COLO668 (cell line): Measurements from ENCODE around the gene PRR5.
A peak's percentile ranks its signal among the peaks of the same experiment; 100 is the strongest.
"Not testable (repeated sequence)": the region's sequence is repeated elsewhere in the genome, so short reads cannot be mapped to it uniquely, and the experiment has no call there.

ENCODE experiments used
- DNase-seq: peaks from one replicate; lab custom pipeline; 2025; ENCODE audit not compliant: unreplicated experiment; lab: John Stamatoyannopoulos, UW

Gene PRR5

DNA sequence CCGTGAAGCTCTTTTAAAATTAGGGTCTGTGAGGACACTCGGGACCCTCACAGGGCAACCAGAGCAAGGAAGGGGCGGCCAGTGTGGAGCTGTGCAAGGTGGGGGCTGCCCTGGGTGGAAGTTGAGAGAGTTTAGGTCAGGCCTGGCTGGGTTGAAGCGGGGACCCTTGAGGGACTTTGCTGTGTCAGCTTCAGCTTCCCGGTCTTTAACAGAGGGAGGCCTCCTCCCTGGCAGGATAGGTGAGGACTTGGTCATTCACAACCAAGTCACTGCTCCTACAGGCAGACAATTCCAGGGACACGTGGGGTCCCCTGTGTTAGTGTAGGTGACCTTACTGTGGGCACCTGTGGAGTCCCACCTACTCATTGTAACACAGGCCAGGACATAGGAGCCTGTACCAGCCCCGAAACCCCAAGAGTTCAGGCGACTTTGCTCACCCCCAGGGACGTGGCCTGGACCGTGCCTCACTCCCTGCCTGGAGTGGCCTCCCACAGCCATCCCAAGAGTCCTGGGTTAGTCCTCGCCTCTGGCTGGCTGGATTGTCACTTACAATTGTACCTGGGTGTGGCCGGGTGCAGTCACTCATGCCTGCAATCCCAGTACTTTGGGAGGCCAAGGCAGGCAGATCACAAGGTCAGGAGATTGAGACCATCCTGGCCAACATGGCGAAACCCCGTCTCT, 31.6 kb downstream of the PRR5 start:
- no peak for DNase-seq

DNA sequence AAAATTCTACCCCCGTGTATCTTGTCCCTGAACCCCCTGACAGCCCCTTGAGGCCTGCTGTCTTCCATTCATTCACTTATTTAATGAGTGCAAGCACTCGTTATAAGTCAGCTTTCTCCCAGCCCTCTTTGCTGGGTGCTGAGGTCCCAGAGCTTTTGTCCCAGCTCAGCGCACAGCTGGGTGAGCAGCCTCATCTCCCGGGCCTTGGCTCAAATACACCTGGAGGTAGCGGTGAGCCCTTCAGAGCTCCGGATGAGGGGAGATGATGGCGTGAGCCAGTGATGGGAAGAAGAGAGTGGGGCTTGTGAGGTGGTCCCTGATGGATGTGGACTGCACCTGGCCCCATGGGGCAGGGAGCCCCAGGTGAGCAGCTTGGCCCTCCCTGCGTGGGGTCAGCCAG, 32.3 kb downstream of the PRR5 start:
- DNase-seq: no peak

DNA sequence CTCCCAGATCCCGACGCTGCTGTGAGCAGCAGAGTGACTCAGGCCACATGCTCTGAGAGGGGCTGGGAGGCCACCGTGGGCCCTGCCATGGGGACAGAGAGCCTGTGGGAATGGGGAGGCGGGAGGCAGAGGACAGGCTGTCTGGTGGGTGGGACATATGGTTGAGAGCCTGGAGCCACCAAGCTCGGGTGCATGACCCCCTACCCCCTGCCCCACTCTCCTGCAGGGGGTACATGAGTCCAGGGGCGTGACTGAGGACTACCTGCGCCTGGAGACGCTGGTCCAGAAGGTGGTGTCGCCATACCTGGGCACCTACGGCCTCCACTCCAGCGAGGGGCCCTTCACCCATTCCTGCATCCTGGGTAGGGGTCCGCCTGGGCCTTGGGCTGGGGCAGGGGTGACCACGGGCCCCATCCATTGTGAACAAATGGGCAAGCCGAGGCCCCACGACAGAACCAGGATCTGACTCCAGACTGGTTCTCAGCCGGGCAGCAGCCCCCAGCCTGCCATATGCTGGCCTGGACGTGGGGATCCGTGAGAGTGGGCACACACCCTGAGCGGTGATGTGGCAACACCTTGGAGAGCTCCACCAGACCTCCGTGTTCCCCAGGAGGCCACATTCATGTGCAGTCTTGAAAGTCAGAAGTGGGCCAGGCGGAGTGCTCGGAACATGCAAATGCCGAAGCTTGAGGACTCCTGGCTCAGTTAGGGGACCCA, 33.0 kb downstream of the PRR5 start:
- no peak for DNase-seq

DNA sequence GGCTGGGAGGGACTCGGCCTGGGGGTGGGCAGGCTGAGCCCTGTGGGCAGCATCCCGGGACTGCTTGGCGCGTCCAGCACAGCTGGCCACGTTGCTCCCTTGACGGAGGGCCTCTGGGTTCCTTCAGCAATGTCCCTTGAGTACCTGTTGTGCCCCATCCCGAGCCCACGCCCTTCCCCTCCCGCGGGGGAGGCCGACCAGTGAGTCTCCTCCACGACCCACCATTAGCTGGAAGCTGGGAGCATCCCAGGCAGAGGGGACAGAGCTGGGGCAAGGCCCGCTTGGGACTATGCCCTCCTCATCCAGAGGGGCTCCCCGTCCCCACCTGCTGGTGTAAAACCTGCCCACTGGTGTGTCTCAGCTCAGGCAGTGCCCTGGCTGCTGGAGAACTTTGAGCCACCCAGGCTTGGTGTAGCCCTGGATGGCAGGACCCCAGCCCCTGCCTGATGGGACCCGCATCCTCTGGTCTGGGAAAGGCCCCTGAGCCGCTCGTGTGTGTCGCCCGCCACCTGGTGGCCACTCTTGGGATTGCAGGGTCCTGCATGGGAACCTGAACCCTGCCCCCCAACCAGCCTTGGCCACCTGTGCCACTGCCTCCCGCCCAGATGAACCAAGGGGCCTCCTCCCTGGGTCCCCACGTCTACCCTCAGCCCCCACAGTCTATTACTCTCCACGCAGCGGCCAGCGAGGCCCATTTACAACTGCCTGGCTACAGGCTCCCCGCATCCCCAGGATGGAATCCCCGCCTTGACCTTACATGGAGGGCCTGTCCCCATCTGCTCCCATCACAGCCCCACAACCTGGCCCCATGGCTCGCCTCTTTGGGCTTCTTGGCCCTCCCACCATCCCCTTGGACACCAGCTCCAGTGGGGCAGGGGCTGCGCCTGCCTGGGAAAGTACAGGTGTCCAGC, 33.8 kb downstream of the PRR5 start:
- peak; percentile 73 for DNase-seq

DNA sequence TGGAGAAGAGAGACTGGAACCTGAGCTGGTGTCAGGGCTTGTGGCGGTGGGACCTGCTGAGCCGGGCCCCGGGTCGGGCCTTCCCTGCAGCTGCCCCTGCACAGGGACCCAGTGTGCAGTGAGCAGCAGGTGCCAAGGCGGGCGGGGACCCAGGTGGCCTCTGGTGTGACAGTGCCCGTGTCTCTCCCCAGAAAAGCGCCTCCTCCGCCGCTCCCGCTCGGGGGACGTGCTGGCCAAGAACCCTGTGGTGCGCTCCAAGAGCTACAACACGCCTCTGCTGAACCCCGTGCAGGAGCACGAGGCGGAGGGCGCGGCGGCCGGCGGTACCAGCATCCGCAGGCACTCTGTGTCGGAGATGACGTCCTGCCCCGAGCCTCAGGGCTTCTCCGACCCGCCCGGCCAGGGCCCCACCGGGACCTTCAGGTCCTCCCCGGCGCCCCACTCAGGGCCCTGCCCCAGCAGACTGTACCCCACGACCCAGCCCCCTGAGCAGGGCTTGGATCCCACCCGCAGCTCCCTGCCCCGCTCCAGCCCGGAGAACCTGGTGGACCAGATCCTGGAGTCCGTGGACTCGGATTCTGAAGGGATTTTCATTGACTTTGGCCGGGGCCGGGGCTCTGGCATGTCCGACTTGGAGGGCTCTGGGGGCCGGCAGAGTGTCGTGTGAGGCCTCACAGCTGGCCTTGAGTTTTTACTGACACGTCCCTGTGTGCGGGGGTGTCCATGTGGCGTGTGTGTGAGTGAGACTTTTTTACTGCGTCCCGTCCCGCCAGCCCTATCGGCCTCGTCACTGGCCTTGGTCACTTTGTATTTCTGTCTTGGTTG, 34.8 kb downstream of the PRR5 start:
- peak; percentile 58 for DNase-seq

DNA sequence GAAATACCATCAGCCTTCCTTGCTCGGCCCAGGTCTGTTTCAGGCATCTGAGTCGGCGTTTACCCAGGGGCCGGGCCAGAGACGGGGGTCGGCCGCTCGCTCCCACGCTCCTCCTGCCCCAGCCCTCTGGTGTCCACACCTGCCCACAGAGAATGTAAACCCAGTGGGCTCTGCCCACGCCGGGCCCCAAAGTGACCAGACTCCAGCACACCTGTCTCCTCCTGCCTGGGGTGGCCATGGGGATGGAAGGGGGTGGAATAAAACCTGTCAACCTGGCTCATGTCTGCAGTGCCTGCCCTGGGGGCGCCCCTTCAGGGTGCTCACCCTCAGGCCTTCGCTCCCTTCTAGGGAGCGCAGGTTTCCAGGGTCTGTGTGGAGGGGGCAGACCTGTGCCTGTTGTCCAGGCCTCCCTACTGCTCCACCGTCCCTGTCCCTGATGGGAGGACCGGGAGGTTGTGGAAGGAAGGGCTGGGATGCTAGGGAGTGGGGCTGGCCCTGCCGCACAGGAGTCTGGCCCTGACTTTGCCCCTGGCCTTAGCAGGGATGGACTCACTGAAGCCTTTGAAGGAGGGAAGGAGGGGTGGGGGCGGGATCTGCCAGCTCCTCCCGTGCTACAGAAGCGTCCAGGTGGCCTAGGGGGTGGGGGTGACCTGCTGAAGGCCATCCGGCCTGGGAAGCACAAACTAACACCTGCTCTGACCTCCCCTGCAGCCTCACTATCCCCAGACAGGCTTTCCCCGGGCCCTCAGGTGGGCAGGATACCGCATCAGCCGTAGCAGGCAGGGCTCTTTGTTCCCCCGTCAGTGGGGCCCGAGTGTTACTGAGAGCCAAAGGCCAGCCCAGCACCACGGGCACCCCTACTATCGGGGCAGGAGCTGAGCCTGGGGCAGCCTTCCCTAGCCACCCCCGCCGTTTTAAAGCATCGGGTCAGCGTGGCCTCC, 35.7 kb downstream of the PRR5 start:
- peak; percentile 42 for DNase-seq

DNA sequence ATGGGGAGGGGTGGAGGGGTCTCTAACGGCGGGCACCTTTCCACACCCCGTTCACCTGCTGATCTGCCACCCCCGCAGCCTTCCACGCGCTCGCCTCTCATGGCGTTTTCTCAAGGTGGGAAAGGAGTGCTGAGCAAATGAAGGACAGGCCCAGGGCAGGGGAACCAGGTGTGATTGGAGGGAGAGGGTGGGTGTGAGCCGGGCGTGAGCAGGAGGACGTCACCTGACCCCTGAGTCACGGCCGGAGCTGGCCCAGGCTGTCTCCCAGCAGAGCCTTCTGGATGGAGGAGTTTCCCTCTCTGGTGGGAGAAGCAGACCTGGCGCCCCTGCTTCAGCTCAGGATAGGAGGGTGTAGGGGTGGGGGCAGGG, 36.3 kb downstream of the PRR5 start:
- DNase-seq: peak; percentile 51

DNA sequence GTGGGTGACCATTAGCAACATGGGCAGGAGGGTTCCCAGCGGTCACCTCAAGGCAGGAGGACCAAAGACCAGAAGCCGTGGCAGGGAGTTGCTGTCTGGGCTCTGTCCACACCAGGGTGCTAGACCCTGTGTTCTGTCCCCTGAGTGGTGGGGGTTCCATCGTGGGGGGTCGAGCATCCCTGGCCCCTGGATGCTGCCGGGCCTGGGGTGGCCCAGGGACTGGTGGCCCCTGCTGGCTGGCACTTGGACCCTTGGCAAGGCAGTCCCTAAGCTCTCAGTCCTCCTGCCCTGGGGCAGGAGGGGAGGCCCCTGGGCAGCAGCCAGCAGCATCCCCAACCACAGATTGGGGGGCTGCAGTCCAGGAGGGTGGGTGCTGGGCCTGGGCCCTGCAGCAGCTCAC, 37.0 kb downstream of the PRR5 start:
- no peak for DNase-seq

DNA sequence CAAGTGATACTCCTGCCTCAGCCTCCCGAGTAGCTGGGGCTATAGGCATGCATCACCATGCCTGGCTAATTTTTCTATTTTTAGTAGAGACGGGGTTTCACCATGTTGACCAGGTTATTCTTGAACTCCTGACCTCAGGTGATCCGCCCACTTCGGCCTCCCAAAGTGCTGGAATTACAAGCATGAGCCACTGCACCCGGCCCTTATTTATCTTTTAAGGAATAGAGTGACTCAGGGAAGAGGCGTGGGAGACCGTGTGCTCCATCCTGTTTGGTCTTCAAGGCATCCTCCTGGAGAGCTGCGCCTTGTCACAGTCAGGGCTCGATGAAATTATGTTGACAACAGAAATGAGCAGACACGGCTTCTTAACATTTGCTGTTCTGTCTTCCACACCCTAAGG, 37.7 kb downstream of the PRR5 start:
- not testable (repeated sequence) for DNase-seq

DNA sequence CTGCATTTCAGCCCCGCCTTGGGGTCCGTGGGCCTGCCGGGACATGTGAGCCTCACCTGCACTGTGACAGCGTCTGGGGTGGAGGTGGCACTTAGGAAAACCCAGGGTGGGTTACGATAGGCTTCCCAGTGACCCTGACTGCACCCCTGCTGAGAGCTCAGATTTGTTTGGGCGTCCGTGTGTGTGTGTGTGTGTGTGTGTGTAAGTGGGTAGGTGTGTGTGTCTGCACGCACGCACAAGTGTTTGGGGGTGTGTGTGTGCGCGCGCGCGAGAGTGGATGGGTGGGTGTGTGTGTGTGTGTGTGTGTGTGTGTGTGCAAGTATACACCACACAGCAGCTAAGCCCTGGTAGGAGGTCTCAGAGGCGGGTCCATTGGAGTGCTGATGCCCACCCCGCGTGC, 38.3 kb downstream of the PRR5 start:
- no peak for DNase-seq

DNA sequence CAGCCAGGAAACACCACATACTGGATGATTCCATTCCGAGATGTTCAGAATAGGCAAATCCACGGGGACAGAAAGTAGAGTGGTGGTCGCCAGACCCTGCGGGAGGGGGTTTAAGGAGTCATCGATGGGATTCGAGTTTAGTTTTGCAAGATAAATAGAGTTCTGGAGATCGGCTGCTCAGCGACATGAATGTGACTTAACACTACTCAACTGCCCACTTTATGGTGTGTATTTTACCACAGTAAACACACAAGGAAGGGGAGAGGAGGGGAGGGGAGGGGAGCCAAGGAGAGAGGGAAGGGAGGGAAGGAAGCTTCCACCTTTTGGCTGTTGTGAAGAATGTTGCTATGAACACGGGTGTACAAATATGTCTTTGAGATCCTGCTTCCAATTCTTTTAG, 39.9 kb downstream of the PRR5 start:
- DNase-seq: no peak

DNA sequence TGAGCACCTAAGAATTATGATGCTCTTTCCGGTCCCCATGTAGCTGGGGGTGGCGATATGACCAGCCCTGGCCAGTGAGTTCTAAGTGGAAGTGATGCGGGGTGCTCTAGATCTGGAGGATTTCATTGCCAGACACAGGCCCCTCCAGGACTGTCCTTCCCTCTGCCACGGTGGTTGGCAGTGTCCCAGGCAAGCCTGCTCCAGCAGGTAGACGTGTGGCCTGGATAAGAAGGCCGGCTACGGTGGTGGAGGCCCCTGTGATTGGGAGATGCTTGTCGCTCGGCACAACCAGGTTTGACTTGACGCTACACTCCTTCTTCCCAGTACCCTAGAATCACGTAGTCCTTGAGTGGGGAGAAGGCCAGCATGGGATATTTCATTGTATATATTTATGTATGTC, 41.2 kb downstream of the PRR5 start:
- no peak for DNase-seq

DNA sequence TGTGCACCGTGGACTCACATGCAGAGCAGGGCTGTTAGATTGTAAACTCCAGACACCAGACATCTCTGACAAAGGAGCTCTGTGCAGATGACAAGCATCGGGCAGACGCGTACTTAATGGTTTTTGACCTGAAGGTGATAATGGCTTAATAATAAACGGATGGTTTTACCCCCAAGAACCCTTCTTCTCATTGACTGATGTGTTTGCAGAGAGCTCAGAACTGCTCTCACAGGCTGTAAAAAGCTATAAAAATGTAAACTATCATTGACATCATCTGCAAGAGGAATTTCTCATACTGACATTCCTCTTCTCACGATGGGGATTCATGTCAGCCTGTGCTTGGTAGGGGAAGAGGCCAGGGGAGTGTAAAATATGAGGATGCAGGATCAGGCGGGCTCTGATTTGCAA, 41.8 kb downstream of the PRR5 start:
- DNase-seq: no peak

DNA sequence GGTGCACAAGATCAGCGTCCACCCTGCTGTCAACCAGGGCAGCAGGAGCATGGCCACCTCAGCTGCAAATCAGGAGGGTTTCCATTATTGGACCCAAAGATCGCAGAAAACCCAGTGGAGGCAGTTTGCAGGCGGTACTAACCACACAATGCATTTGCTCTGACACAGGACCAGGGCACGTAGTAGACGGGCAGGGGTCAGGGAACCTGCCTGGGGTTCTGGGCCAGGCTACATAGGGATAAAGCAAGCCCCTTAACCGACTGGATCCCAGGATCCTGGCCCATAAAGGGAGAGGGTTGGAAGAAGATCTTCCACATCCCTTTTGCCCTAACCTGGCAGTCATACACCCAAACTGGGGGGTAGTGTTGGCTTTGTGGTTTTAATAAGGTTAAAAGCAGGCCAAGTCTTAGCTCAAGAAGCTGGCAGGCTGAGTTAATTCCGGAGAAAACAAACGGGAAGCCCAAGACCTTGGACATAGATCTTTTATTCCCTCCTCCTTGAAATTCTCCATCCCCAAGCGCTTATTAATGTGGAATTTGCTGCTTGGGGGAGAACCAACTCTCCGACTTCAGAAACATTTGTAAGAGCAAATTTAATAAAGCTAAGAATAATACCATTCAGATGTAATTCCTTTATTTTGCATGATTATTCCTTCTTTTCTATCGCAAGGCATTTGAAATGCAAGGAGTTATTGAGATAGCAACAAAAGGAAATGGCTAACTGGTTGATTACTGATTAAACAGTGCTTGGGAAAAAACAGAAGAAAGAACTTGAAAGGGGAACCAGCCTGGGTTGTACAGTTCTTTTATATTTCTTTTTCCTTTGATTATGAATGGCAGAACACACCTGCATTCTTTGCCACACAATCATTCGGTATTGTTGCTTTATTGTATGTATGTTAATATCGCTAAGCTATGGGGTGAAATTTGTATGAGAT, 44.1 kb downstream of the PRR5 start:
- no peak for DNase-seq

DNA sequence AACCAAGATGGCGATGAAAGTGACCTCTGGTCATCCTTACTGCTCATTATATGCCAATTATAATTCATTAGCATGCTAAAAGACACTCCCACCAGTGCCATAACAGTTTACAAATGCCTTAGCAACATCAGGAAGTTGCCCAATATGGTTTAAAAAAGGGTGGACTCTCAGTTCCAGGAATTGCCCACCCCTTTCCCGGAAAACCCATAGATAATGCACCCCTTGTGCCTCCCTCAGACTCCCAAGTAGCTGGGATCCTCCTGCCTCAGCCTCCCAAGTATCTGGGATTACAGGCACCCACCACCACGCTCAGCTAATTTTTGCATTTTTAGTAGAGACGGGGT, 45.8 kb downstream of the PRR5 start:
- DNase-seq: not testable (repeated sequence)

DNA sequence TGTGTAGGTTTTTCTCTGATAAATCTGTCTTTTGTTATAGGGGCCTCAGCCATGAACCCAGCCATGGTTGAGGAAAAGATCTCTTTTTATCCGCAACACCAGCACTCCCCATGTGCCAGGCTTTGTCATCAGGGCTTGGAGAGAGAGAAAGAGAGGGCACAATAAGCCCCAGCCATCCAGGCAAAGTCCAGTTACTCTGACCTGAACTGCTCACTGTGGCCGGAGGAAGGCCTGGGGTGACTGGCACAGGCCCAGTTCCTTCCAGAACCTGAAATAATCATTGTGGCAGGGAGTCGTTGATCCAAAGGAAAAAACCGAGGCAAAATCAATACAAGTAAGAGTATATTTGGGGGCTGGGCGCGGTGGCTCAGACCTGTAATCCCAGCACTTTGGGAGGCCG, 46.5 kb downstream of the PRR5 start:
- no peak for DNase-seq

DNA sequence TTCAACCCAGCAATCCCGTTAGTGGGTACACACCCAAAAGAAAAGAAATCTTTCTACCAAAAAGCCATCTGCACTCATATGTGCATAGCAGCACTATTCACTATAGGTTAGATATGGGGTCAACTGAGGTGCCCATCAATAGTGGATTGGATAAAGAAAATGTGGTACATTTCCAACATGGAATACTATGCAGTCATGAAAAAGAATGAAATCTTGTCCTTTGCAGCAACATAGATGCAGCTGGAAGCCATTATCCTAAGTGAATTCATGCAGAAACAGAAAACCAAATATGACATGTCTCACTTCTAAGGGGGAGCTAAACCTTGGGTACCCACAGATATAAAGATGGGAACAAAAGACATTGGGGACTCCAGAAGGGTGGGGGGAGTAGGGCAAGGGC, 48.5 kb downstream of the PRR5 start:
- no peak for DNase-seq

DNA sequence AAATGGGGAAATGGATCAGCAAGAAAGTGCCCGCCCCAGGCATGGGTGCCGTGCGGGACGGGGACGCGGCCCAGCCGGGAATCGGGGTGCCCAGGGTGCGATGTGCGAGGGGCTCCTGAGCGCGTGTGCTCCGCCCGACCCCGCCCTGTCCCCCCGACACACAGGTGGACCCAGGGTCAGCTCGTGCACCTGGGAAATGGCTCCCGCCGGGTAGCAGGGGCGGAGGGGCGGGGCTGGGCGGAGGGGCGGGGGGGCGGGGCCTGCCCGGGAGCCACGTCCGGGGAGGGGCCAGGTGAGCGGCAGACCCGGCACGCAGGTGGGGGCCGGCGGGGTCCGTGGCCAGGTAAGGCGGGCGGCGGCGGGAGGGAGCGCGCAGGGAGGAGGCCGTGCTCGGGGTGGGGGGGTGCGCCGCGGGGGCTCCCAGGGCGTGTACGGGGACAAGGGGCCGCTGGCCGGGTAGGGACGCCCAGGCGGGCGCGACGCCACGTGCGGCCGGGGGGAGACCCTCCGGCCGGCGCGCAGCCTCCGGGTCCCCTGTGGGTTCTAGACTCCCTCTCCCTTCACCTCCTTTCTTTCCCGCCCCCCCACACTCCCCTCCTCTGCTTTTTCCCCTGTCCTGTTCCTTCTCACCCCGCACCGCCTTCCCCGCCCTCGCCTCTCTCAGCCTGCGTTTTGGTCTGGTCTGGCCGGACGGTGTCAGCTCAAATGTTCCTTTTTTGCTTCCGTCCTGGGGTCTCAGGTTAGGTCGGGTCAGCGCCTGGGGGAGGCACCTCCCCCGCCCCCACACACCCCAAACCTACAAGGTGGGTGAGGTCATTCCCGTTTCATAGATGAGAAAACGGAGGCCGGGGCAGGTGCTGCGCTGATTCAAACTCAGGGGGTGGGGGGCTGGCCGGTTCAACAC, 50.5 kb downstream of the PRR5 start, which contains the start of gene ARHGAP8:
Gene ARHGAP8, plus strand, starts transcription at position 291 of the 904 bp plus-strand sequence. CDS start 33,953 bp downstream, outside the sequence.
- DNase-seq: peak; percentile 82
